H9 (cell line): ENCODE data around the gene ANKRD23. TPM values are rescaled to one million over a fixed set of nuclear protein-coding genes. Genes with fewer than 3 reads are reported as not detected.
A peak's percentile ranks its signal among the peaks of the same experiment; 100 is the strongest.

ENCODE experiments used
- DNase-seq: peaks from one replicate; pipeline ENCODE4 v3.0.0-alpha.2; 2017
- H2AFZ ChIP-seq: one replicate; pipeline ENCODE4 v1.6.1; 2013; ENCODE audit warnings: mild to moderate bottlenecking, low read length, control low read depth, moderate library complexity
- H2AK5ac ChIP-seq: 2 replicates; pipeline ENCODE4 v1.6.1; 2013; ENCODE audit warnings: low read length, control low read depth, mixed read lengths; ENCODE audit not compliant: insufficient read length
- H2BK120ac ChIP-seq: one replicate; pipeline ENCODE4 v1.6.1; 2013; ENCODE audit warnings: low read depth, mild to moderate bottlenecking, low read length, control low read depth, inconsistent platforms; ENCODE audit not compliant: poor library complexity, severe bottlenecking
- H2BK12ac ChIP-seq: 2 replicates; pipeline ENCODE4 v1.6.1; 2013; ENCODE audit warnings: low read length, control low read depth, mixed read lengths, low read depth; ENCODE audit not compliant: insufficient read length
- H2BK15ac ChIP-seq: 2 replicates; pipeline ENCODE4 v1.6.1; 2013; ENCODE audit warnings: low read depth, low read length, control low read depth
- H2BK20ac ChIP-seq: one replicate; pipeline ENCODE4 v1.6.1; 2013; ENCODE audit warnings: low read depth, mild to moderate bottlenecking, low read length, control low read depth, inconsistent platforms; ENCODE audit not compliant: poor library complexity, severe bottlenecking
- H2BK5ac ChIP-seq: 2 replicates; pipeline ENCODE4 v1.6.1; 2013; ENCODE audit warnings: low read length, control low read depth, mixed read lengths; ENCODE audit not compliant: insufficient read length
- H3K14ac ChIP-seq: 2 replicates; pipeline ENCODE4 v1.6.1; 2013; ENCODE audit warnings: low read length, control low read depth; ENCODE audit not compliant: insufficient read depth
- H3K18ac ChIP-seq: 2 replicates; pipeline ENCODE4 v1.6.1; 2013; ENCODE audit warnings: low read depth, mild to moderate bottlenecking, mixed read lengths, low read length, control low read depth; ENCODE audit not compliant: insufficient read length
- H3K23ac ChIP-seq: 2 replicates; pipeline ENCODE4 v1.6.1; 2013; ENCODE audit warnings: low read length, control low read depth, mixed read lengths, low read depth; ENCODE audit not compliant: insufficient read length
- H3K23me2 ChIP-seq: 2 replicates; pipeline ENCODE4 v1.6.1; 2013; ENCODE audit warnings: low read depth, mild to moderate bottlenecking, mixed read lengths, low read length, control low read depth; ENCODE audit not compliant: insufficient read length, poor library complexity, severe bottlenecking
- H3K27ac ChIP-seq: 2 replicates; pipeline ENCODE4 v1.5.1; 2013; ENCODE audit warnings: low read length, control low read depth, mixed read lengths, low read depth; ENCODE audit not compliant: insufficient read length
- H3K27me3 ChIP-seq: 2 replicates; pipeline ENCODE4 v1.6.1; 2013; ENCODE audit warnings: low read length, control low read depth, inconsistent platforms; ENCODE audit not compliant: insufficient read depth
- H3K4ac ChIP-seq: 2 replicates; pipeline ENCODE4 v1.6.1; 2013; ENCODE audit warnings: low read depth, mild to moderate bottlenecking, control low read depth, inconsistent platforms, low read length, moderate library complexity
- H3K4me1 ChIP-seq: 2 replicates; pipeline ENCODE4 v1.6.1; 2013; ENCODE audit warnings: low read length, control low read depth, inconsistent platforms; ENCODE audit not compliant: insufficient read depth
- H3K4me2 ChIP-seq: 2 replicates; pipeline ENCODE4 v1.6.1; 2013; ENCODE audit warnings: low read length, control low read depth, mixed read lengths; ENCODE audit not compliant: insufficient read length, insufficient read depth
- H3K56ac ChIP-seq: 2 replicates; pipeline ENCODE4 v1.6.1; 2013; ENCODE audit warnings: low read depth, mild to moderate bottlenecking, mixed read lengths, low read length, control low read depth; ENCODE audit not compliant: insufficient read length
- H3K79me1 ChIP-seq: 2 replicates; pipeline ENCODE4 v1.6.1; 2013; ENCODE audit warnings: low read depth, mild to moderate bottlenecking, moderate library complexity, low read length, control low read depth, inconsistent platforms; ENCODE audit not compliant: insufficient read depth, poor library complexity, severe bottlenecking
- H3K79me2 ChIP-seq: 2 replicates; pipeline ENCODE4 v1.6.1; 2013; ENCODE audit warnings: low read length, control low read depth, inconsistent platforms; ENCODE audit not compliant: insufficient read depth
- H3K9ac ChIP-seq: 2 replicates; pipeline ENCODE4 v1.6.1; 2013; ENCODE audit warnings: low read length, control low read depth, mixed read lengths; ENCODE audit not compliant: insufficient read length; ENCODE audit errors: extremely low read depth
- H3K9me3 ChIP-seq: one replicate; pipeline ENCODE4 v1.6.1; 2013; ENCODE audit warnings: low read depth, low read length, inconsistent platforms; ENCODE audit not compliant: control insufficient read depth
- H3T11ph ChIP-seq: one replicate; pipeline ENCODE4 v1.6.1; 2013; ENCODE audit warnings: mild to moderate bottlenecking, low read length, control low read depth, inconsistent platforms
- H4K20me1 ChIP-seq: one replicate; pipeline ENCODE4 v1.6.1; 2013; ENCODE audit not compliant: control insufficient read depth, insufficient read length, insufficient read depth
- H4K5ac ChIP-seq: 2 replicates; pipeline ENCODE4 v1.6.1; 2013; ENCODE audit warnings: low read depth, mild to moderate bottlenecking, mixed read lengths, low read length, control low read depth; ENCODE audit not compliant: insufficient read length
- H4K8ac ChIP-seq: replicated peaks from 2 replicates; pipeline ENCODE4 v1.6.1; 2013; ENCODE audit warnings: low read length, control low read depth, mixed read lengths, low read depth; ENCODE audit not compliant: insufficient read length
- H4K91ac ChIP-seq: 2 replicates; pipeline ENCODE4 v1.6.1; 2013; ENCODE audit warnings: low read depth, mild to moderate bottlenecking, moderate library complexity, mixed read lengths, low read length, control low read depth; ENCODE audit not compliant: insufficient read length
- H3K27ac Mint-ChIP-seq, 3 experiments: 2 replicates in 2 of 3; 3 replicates in 1 of 3; pipeline ENCODE4 v1.8.0; 2020 to 2021; ENCODE audit warnings: mixed read lengths in 3 of 3, mild to moderate bottlenecking in 1 of 3, moderate library complexity in 1 of 3
- H3K27me3 Mint-ChIP-seq: 2 replicates; pipeline ENCODE4 v1.8.0; 2021; ENCODE audit warnings: low read depth, mild to moderate bottlenecking, moderate library complexity, mixed read lengths
- H3K36me3 Mint-ChIP-seq, 3 experiments: 2 replicates in 2 of 3; 3 replicates in 1 of 3; pipeline ENCODE4 v1.8.0; 2020 to 2021; ENCODE audit warnings: low read depth in 3 of 3, mixed read lengths in 3 of 3; ENCODE audit not compliant: insufficient read depth in 1 of 3
- H3K4me1 Mint-ChIP-seq, 2 experiments: 2 replicates each; pipeline ENCODE4 v1.8.0; 2020; ENCODE audit warnings: mixed read lengths in 2 of 2
- H3K4me3 Mint-ChIP-seq, 2 experiments: 2 replicates in 1 of 2; 3 replicates in 1 of 2; pipeline ENCODE4 v1.8.0; 2020 to 2021; ENCODE audit warnings: mild to moderate bottlenecking in 2 of 2, mixed read lengths in 2 of 2, moderate library complexity in 1 of 2
- H3K9me3 Mint-ChIP-seq, 2 experiments: 2 replicates in 1 of 2; 3 replicates in 1 of 2; pipeline ENCODE4 v1.8.0; 2020; ENCODE audit warnings: mild to moderate bottlenecking in 2 of 2, mixed read lengths in 2 of 2, moderate library complexity in 1 of 2
- WGBS: extraction: QIAGEN DNeasy Blood & Tissue Kit; methylation state at CpG from one replicate; pipeline ENCODE4 v1.1.7; 2013; ENCODE audit warnings: missing lambda C conversion rate, low lambda C conversion rate, mixed read lengths; ENCODE audit not compliant: insufficient read length; ENCODE audit errors: extremely low coverage; 5-methylcytosine and 5-hydroxymethylcytosine counted together
- total RNA-seq: library from RNA; stranded (reverse); gene quantifications from 2 replicates; pipeline ENCODE4 v1.2.1, GENCODE V29; 2021
- TF ChIP-seq, protein P1 (sequence below): fragments of 200-600 bp; sonication (generic); conservative IDR thresholded peaks from 3 replicates; pipeline ENCODE4 v1.8.0; 2021; ENCODE audit warnings: antibody characterized with exemption, mild to moderate bottlenecking

The ANKRD23 gene
- total RNA-seq, 1 experiment from 2014 or later, result 2.4 TPM

DNA sequence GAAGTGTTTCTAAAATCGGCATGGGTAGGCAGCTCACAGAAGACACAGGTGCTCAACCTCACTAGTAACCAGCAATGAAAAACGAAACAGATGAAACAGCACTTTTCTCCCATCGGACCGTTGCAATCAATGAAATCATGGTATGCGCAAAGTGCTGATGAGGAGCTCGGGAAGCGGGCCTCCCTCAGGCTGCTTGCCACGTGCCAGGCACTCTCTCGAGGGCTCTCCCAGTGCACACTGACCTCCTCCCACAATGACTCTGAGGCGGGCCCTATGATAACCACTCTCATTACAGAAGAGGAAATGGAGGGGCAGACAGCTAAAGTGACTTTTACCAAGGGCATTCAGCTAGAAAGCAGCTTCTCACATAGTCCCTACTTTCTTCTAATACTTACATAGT, 3.8 kb upstream of the ANKRD23 start:
- H3K4me3 Mint-ChIP-seq, result no peak overlapping the region
- no peak overlapping the region for H3K27ac ChIP-seq
- peak overlapping the region in 1 of 3 experiments; percentile 36; a peak in 1 of 7 replicates for H3K27ac Mint-ChIP-seq

More for the DNA sequence above, 3.8 kb upstream of the ANKRD23 start:
- no peak overlapping the region for H3T11ph ChIP-seq
- Mint-ChIP-seq H3K27me3 (no peaks in the 10 kb centered on the region), H3K9me3 (no peaks in the 10 kb centered on the region), H3K36me3 (peaks cover 20 to 44% (median 29%) of the 10 kb centered on the region in 3 experiments; a peak in 6 of 7 replicates), H3K4me1 (peaks cover 0 to 3% of the 10 kb centered on the region in 2 experiments; a peak in 1 of 4 replicates)
- peak; percentile 28 for DNase-seq
- no peak overlapping the region for H2AK5ac ChIP-seq
- no peaks in the 10 kb centered on the region for H3K4me1 ChIP-seq
- H3K27me3 ChIP-seq, result no peaks in the 10 kb centered on the region
- H4K8ac ChIP-seq, result no peak overlapping the region
- no peak overlapping the region for H3K56ac ChIP-seq
- no peak overlapping the region for H3K23ac ChIP-seq
- no peaks in the 10 kb centered on the region for H3K79me2 ChIP-seq
- no peaks in the 10 kb centered on the region for H4K20me1 ChIP-seq
- no peak overlapping the region for H3K4me2 ChIP-seq
- H3K4ac ChIP-seq, result no peak overlapping the region
- peaks cover 2% of the 10 kb centered on the region for H3K79me1 ChIP-seq
- no peak overlapping the region for H2BK15ac ChIP-seq
- no peak overlapping the region for H3K9ac ChIP-seq
- no peaks in the 10 kb centered on the region for H3K23me2 ChIP-seq
- no peaks in the 10 kb centered on the region for H3K9me3 ChIP-seq
- no peak overlapping the region for H3K14ac ChIP-seq
- no peak overlapping the region for H3K18ac ChIP-seq
- H4K5ac ChIP-seq, result no peak overlapping the region
- H2BK12ac ChIP-seq, result no peak overlapping the region
- no CpG with 5 or more reads among the region's 10 CpGs for WGBS
- no peak overlapping the region for H2AFZ ChIP-seq
- TF ChIP-seq, protein P1, sequence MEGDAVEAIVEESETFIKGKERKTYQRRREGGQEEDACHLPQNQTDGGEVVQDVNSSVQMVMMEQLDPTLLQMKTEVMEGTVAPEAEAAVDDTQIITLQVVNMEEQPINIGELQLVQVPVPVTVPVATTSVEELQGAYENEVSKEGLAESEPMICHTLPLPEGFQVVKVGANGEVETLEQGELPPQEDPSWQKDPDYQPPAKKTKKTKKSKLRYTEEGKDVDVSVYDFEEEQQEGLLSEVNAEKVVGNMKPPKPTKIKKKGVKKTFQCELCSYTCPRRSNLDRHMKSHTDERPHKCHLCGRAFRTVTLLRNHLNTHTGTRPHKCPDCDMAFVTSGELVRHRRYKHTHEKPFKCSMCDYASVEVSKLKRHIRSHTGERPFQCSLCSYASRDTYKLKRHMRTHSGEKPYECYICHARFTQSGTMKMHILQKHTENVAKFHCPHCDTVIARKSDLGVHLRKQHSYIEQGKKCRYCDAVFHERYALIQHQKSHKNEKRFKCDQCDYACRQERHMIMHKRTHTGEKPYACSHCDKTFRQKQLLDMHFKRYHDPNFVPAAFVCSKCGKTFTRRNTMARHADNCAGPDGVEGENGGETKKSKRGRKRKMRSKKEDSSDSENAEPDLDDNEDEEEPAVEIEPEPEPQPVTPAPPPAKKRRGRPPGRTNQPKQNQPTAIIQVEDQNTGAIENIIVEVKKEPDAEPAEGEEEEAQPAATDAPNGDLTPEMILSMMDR, result no peak
- H2BK5ac ChIP-seq, result no peak overlapping the region
- H2BK20ac ChIP-seq, result no peak overlapping the region
- H2BK120ac ChIP-seq, result no peak overlapping the region
- H4K91ac ChIP-seq, result no peak overlapping the region
